K562 (cell line): ENCODE results near the gene DNMT3A. TPM values are rescaled to one million over a fixed set of nuclear protein-coding genes. Genes with fewer than 3 reads are reported as not detected.
A peak's percentile ranks its signal among the peaks of the same experiment; 100 is the strongest.

Source experiments
- ARID4B ChIP-seq: sonication (generic); formaldehyde crosslinking; IDR thresholded peaks from 2 replicates; pipeline ENCODE4 v1.8.0; 2022; ENCODE audit warnings: mild to moderate bottlenecking, missing genetic modification reagents
- ATF1 ChIP-seq, 2 experiments: fragments of 450-650 bp in 1 of 2; IDR thresholded peaks; 2 replicates each; pipeline ENCODE4 v1.6.1; 2016; ENCODE audit warnings: missing compliant biosample characterization in 1 of 2, missing genetic modification characterization in 1 of 2
- BRD4 ChIP-seq: fragments of 200-600 bp; sonication (generic); IDR thresholded peaks from 2 replicates; pipeline ENCODE4 v1.6.1; 2017; ENCODE audit warnings: inconsistent platforms
- ESRRA ChIP-seq: fragments of 450-650 bp; IDR thresholded peaks from 2 replicates; pipeline ENCODE4 v1.6.1; 2014; ENCODE audit warnings: low read depth, mild to moderate bottlenecking, moderate library complexity, borderline replicate concordance
- EZH2 ChIP-seq: IDR thresholded peaks from 2 replicates; pipeline ENCODE4 v1.6.1; 2012; ENCODE audit warnings: low read depth, mild to moderate bottlenecking, inconsistent platforms, low read length, borderline replicate concordance
- FOXM1 ChIP-seq, 2 experiments: fragments of 450-650 bp in 1 of 2; sonication (generic) in 1 of 2; formaldehyde crosslinking in 1 of 2; IDR thresholded peaks; 2 replicates each; pipeline versions ENCODE4 v1.6.1 to v1.9.0; 2017 to 2022; ENCODE audit warnings: low read depth in 2 of 2, mild to moderate bottlenecking in 2 of 2, missing genetic modification reagents in 1 of 2, moderate library complexity in 1 of 2
- HOXB6 ChIP-seq: fragments of 250-450 bp; sonication (Bioruptor Pico); IDR thresholded peaks from 2 replicates; pipeline ENCODE4 v1.5.1; 2022; ENCODE audit warnings: mild to moderate bottlenecking, borderline replicate concordance
- ID3 ChIP-seq, 2 experiments: fragments of 250-450 bp in 1 of 2; fragments of 450-650 bp in 1 of 2; sonication (Bioruptor Pico) in 1 of 2; IDR thresholded peaks; 2 replicates each; pipeline versions ENCODE4 v1.6.1 to v1.8.0; 2016 to 2021; ENCODE audit warnings: mild to moderate bottlenecking in 2 of 2, moderate library complexity in 2 of 2, missing compliant biosample characterization in 1 of 2, missing genetic modification characterization in 1 of 2
- OTX1 ChIP-seq: fragments of 450-650 bp; formaldehyde crosslinking; IDR thresholded peaks from 2 replicates; pipeline ENCODE4 v1.4.0; 2022; ENCODE audit warnings: mild to moderate bottlenecking
- RBM34 ChIP-seq: fragments of 200-400 bp; formaldehyde crosslinking; IDR thresholded peaks from 2 replicates; pipeline ENCODE4 v1.6.1; 2018; ENCODE audit warnings: low read length, borderline replicate concordance; ENCODE audit not compliant: insufficient read depth
- RFX5 ChIP-seq: IDR thresholded peaks from 2 replicates; pipeline ENCODE4 v1.6.1; 2011; ENCODE audit warnings: low read depth, mild to moderate bottlenecking, improper control_type of control experiment, low read length
- TRIM24 ChIP-seq, 2 experiments: fragments of 450-650 bp; IDR thresholded peaks; 2 replicates each; pipeline ENCODE4 v1.6.1; 2016
- ZBTB34 ChIP-seq: fragments of 250-450 bp; sonication (Bioruptor Pico); IDR thresholded peaks from 2 replicates; pipeline ENCODE4 v1.8.0; 2021; ENCODE audit warnings: mild to moderate bottlenecking, moderate library complexity
- ZBTB43 ChIP-seq: sonication (generic); formaldehyde crosslinking; IDR thresholded peaks from 2 replicates; pipeline ENCODE4 v1.8.0; 2023; ENCODE audit warnings: mild to moderate bottlenecking, missing genetic modification reagents
- ZNF717 ChIP-seq: fragments of 250-450 bp; sonication (Bioruptor Pico); IDR thresholded peaks from 2 replicates; pipeline ENCODE4 v1.5.0; 2021
- ZNF740 ChIP-seq, 3 experiments: fragments of 200-800 bp in 1 of 3; sonication (Bioruptor generic) in 1 of 3; sonication (generic) in 1 of 3; formaldehyde crosslinking in 1 of 3; IDR thresholded peaks; 2 replicates each; pipeline versions ENCODE4 v1.6.1 to v1.8.0; 2016 to 2022; ENCODE audit warnings: mild to moderate bottlenecking in 2 of 3, missing compliant biosample characterization in 2 of 3, missing genetic modification characterization in 2 of 3, missing genetic modification reagents in 1 of 3
- ZNF780A ChIP-seq: fragments of 250-450 bp; sonication (Bioruptor Pico); IDR thresholded peaks from 2 replicates; pipeline ENCODE4 v1.5.0; 2021; ENCODE audit warnings: mild to moderate bottlenecking
- polyA plus RNA-seq, 8 experiments: library from polyadenylated mRNA; depleted of rRNA in 4 of 8; stranded (reverse) in 5 of 8; unstranded in 3 of 8; fragments of >200 nt; fragmentation: Nextera tagmentation in 2 of 8; fragmentation: Illumina TruSeq in 1 of 8; extraction: Ambion mirVana in 2 of 8; extraction: Trizol in 1 of 8; gene quantifications; 2 replicates each; pipeline versions ENCODE4 v1.2.1 to v1.2.3, GENCODE V29; 2011 to 2014; ENCODE audit warnings: inconsistent platforms in 1 of 8, missing spikeins in 1 of 8
- total RNA-seq, 7 experiments: library from RNA; depleted of rRNA in 6 of 7; stranded (reverse); fragments of >200 nt in 6 of 7; fragmentation: Illumina TruSeq in 2 of 7; extraction: Trizol in 2 of 7; gene quantifications; 2 replicates each; pipeline versions ENCODE4 v1.2.1 to v1.2.3, GENCODE V29; 2011 to 2021; ENCODE audit warnings: low replicate concordance in 1 of 7

The DNMT3A gene
- total and polyA plus RNA-seq, 9 of the 15 experiments (the other 6 are each of a cell fraction or from before 2014, with no cell fraction given), result 3.0 to 16.0 (median 6.1) TPM

GRCh38 chr2:25342372-25343186 is 854 bp upstream of the DNMT3A start (continued):
- peak; percentile 88 for TF ChIP-seq ARID4B
- TF ChIP-seq ESRRA, result 0 out of 2 replicates have a peak, but pooled peaks have one; percentile 21
- no peak for TF ChIP-seq BRD4
- TF ChIP-seq OTX1 (CRISPR knock-in tag), result no peak
- TF ChIP-seq ID3 (CRISPR knock-in tag; IDR thresholded peaks at IDR 0.05), result no peak
- peak; percentile 77; the same call in 1 of the 2 replicates for TF ChIP-seq ID3 (tag; IDR thresholded peaks at IDR 0.05)
- TF ChIP-seq HOXB6 (CRISPR knock-in tag), result no peak
- TF ChIP-seq ATF1 (CRISPR knock-in tag; IDR thresholded peaks at IDR 0.05), result no peak
- TF ChIP-seq ATF1 (tag; IDR thresholded peaks at IDR 0.05), result peak; percentile 27; the same call in 1 of the 2 replicates
- no peak for TF ChIP-seq ZNF717 (CRISPR knock-in tag)
- TF ChIP-seq ZBTB43, result no peak
- TF ChIP-seq EZH2, result no peak
- peak; percentile 59; the same call in 1 of the 2 replicates for TF ChIP-seq ZNF740 (CRISPR knock-in tag; IDR thresholded peaks at IDR 0.05)
- no peak for TF ChIP-seq ZNF740 (tag; IDR thresholded peaks at IDR 0.05)
- TF ChIP-seq RFX5, result no peak
- TF ChIP-seq FOXM1 (IDR thresholded peaks at IDR 0.05; ENCODE audit: low read depth), result no peak
- no peak for TF ChIP-seq FOXM1 (CRISPR knock-in tag; IDR thresholded peaks at IDR 0.05; ENCODE audit: low read depth)
- no peak for TF ChIP-seq RBM34
- TF ChIP-seq ZBTB34 (CRISPR knock-in tag), result no peak
- no peak for TF ChIP-seq TRIM24 (IDR thresholded peaks at IDR 0.05)
- TF ChIP-seq ZNF780A (CRISPR knock-in tag), result no peak
